Erythroblast (primary cell): Measurements from ENCODE around the gene ST7.
A peak's percentile ranks its signal among the peaks of the same experiment; 100 is the strongest.

Experiments
- DNase-seq, 2 experiments: peaks; one replicate each; lab custom pipeline; 2025; lab: John Stamatoyannopoulos, UW
- GATA1 ChIP-seq: IDR thresholded peaks from 2 replicates; pipeline ENCODE4 v1.6.1; 2011; ENCODE audit warnings: low read depth, mild to moderate bottlenecking, control low read depth, low read length, moderate library complexity
- POLR2A ChIP-seq: IDR thresholded peaks from 2 replicates; pipeline ENCODE4 v1.6.1; 2011; ENCODE audit warnings: mild to moderate bottlenecking, low read length

The ST7 gene

DNA sequence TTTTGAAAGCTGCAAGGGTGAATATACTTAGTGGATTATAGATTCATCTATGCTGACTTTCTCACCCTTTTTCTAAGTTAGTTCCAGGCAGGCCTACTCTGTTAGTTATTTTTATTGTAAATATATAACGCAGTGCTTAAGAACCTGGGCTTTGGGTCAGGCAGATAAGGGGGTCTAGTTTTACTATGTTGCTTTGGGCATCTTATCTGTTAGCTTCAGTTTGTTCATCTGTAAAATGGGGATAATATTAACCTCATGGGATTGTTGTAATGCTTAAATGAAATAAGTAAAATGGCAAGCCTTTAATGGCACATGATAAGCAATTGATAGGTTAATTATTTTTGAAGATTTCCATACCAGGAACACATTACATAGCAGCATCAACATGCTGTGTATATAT is 79.5 kb downstream of the ST7 start:
- TF ChIP-seq POLR2A = no peak
- TF ChIP-seq GATA1 = no peak
- DNase-seq = peak; percentile 16 to 43

DNA sequence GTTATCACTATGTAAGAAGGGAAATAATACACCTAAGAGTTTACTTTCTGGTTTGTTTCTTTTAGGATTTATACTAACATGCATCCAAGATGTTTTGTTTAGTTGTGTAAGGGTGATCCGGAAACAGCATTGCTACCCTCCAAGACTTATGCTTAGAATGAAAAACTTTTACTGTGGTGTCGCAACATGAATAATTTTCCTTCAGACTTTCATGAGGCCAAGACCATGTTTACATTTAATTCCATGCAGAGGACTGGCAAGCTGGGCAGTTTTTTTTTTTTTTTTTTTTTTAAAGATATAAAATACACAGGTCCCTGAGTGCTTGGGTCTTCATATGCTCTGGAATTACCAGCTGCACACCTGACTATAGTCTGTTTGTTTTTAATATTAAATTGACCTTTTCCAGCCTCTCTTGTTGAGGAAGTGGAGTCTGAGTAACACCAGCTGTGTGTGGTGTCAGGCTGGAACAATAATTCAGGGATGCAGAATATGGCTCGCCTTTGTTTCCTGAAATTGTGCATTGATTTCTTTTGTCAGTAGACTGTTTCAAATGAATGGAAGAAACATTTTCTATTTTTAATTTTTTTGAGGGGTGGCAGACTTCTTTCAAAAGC is 81.7 kb downstream of the ST7 start:
- no peak for DNase-seq
- TF ChIP-seq POLR2A = no peak

DNA sequence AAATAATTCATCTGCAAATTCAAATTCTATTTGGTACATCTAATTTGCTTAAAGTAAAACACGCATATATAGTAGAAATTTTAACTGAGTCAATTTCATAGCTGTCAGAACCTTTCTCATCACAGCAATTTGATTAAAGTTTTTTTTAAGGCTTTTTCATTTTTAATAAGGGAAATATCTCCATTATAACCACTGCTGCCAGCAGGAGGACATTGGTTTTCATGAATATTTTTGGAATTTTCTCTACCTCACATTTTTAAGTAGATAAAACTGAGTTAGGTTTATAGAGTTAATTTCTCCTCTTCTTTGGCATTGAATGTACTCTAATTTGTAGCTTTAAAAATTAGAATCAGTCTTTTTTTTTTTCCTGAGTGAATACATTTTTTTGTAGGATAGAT is 82.2 kb downstream of the ST7 start:
- no peak for DNase-seq
- TF ChIP-seq GATA1 = no peak
- TF ChIP-seq POLR2A = no peak

DNA sequence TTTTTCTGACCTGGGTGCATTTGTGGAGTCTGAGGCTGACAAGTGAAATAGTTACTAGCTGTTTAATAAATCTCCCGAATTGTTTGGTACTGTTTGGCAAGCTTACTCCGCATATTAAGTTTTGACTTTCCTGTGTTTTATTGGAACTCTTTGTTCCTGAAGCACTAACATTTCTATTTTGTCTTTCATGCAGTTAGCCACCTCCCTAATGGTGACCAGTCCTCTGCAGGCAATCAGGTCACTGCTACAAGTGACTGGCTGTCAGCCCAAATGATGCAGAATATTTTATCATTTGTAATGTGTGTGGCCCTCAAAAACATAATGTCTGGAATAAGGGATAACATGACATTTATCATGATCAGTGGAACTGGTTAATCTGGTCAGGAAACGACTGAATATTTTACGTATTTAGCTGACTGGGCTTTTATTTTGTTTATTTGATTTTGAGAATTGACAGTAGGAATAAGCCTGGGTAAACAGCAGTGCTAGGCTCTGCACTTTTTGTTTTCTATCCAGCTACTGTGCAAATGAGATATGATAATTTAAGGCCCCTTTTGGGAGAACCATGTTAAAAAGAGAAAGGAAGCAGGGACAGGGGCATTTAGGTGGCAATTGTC is 82.9 kb downstream of the ST7 start:
- no peak for TF ChIP-seq POLR2A
- no peak for TF ChIP-seq GATA1
- DNase-seq = peak; percentile 40 to 65

DNA sequence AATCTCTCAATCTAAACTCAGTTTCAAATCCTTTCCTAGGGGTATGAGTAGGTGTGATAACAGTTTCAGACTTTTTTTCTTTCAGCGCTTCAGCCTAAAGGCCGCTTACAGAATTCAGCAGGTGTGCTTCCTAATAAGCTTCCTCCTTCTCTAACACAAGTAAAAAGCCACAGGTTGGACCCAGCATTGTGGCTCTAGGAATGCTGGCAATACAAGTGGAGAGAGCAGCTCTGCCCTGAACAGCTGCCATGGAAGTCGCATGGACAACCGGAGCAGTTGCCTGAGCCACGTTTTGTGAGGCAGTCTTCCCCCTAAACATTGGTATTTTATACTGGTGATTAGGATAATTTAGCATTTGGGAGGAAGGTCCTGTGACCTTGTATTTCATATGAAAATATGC is 83.5 kb downstream of the ST7 start:
- TF ChIP-seq POLR2A (no peak), GATA1 (no peak)
- DNase-seq = no peak

DNA sequence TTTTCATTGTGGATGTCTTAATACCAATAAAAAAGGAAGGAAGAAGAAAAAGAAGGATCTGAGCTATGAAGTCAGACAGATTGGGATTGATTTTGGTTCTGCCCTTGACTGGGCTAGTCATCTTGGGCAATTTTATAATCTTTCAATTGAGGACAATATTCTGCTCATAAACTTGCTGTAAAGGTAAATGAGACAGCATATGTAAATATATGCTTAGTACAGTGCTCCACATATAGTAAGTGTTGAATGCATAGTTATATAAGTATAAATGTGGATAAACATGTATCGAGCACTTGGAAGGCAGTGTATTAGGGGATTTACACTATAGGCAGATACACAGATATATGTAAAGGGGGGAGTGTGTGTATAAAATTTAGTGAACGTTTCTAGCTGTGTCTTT is 85.1 kb downstream of the ST7 start:
- TF ChIP-seq POLR2A = no peak
- peak; percentile 2 for TF ChIP-seq GATA1
- DNase-seq = no peak

DNA sequence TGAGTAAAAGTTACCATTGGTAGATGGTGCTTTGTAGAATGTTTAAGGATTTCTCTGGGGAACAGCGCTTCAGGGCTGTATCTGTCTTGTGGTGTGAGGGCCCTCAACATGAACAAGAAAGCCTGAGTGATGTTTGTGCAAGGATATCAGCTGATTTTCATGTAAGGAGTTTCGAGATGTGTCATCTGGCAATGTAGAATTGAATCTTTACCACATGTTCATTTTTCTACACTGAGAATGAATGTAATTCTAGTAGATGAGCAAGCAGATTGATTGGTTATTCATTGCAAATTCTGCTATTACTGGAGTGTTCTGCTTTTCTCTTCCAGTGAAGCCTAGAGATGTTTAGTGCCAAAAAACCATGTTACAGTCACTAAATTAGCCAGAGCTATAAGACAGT is 87.7 kb downstream of the ST7 start:
- no peak for DNase-seq
- TF ChIP-seq GATA1 = no peak
- no peak for TF ChIP-seq POLR2A

DNA sequence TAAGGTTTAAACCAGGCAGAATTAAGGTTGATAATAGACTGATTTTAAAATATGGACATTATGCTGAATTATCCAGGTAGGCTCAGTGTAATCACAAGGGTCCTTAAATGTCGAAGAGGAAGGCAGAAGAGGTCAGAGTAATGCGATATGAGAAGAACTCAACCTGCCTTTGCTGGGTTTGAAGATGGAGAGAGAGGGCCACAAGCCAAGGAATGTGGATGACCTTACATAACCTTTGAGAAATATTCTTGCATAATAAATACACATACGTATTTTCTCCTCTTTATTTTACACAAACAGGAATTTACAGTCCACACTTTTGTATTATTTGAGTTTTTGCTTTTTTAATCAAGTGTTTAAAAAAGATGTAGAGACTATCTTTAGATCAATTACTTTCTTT is 88.5 kb downstream of the ST7 start:
- TF ChIP-seq GATA1 (no peak), POLR2A (no peak)
- peak in 1 of 2 experiments; percentile 9 for DNase-seq

DNA sequence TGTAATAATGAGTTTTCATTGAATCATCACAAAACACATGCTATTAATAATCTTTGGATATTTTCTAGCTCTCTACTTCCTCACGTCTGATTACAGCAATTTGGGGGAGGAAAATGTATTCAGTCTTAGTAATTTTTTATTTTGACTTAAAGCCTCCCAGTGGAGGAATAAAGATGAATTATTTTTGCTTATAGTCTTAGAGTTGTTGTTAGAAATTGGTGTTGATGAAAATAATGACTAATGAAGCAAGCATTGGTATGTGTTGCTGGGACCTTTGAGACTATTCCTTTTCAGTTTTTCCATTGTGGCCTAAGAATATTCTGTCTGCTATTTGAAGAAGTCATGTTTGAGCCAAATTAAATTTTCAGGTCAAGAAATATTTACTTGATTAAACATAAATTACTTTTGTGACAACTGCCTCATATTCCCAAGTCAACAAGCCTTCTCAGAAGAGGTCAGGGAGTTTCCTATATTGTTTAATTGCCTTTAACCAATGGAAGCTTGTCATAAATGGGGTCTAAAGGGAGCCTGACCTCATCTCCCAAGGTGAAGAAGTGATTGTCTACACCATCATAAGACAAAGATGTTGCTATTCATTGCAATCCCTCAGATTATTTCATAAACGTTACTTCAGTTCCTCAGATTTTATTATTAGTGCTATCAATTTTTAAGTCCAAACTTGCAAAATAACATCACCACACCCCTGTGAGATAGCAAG is 90.0 kb downstream of the ST7 start:
- DNase-seq = no peak
- TF ChIP-seq POLR2A (no peak), GATA1 (no peak)

DNA sequence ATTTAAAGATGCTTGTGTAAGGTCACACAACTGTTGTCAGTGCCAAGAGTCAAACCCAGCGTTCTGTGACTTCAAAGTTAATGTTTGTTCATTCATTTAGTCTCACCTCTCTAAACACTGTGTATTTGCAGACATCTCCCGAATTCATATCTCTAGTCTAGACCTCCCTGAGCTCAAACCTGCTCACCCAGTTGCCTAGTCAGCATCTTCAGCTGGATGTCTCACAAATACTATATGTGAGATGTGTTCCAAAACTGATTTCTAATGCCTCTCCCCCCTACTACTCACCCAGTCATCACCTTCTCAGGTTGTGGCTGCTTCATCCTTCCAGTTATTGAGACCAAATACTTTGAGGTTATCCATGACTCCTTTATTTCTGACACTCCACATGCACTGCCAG is 91.4 kb downstream of the ST7 start:
- TF ChIP-seq POLR2A (no peak), GATA1 (no peak)
- no peak for DNase-seq

DNA sequence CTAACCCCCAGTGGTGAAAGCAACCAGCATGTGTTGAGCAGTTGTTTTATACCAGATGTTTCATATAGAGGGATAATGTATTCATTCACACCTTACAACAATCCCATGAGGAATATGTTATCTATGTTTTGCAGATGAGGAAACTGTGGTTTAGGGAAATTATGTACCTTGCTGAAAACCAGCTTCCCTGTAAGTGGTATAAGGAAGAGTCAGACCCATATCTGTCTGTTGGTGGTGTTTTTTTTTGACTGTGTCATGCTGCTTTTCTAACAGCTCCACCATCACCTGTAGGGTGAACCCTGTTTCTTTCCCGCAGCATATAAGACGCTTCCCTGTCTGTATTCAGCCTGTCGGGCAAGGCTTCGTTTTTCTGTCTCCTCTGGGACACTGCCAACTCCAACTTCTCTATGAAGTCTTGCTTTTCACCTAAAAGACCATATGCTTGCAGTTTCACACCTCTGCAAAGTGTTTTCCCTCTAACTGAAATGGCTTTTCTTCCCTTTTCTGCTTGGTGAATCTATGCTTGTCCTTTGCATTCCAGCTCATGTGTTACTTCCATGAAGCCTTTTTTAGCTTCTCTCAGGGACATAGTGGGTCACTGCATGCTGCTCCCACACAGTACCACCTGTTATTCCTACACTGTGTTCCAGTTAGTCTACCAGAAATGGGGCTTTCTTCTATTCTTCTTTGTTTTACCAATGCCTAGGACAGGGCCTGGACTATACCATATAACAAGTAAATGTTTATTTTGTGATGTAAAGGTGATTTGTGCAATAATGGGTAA is 92.8 kb downstream of the ST7 start:
- TF ChIP-seq POLR2A (no peak), GATA1 (no peak)
- DNase-seq = peak in 1 of 2 experiments; percentile 10

DNA sequence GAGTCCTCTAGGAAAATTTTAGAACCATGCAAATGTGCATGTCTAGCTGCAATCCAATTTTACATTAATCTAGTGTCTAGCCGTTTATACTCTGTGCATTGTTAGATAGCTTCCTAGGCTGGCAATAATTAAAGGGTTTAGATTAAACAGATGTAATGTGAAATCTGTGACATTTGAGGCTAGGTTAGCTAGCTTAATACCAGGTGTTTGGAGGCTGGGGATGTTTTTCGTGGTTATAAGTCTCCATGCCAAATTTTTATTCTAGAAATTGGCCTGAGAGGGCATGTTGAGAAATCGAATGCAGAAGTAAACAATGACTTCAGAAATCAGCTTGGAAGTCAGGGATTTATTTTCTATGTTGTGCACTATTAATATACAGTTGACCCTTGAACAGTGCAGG is 94.2 kb downstream of the ST7 start:
- DNase-seq = no peak
- TF ChIP-seq GATA1 (no peak), POLR2A (no peak)

DNA sequence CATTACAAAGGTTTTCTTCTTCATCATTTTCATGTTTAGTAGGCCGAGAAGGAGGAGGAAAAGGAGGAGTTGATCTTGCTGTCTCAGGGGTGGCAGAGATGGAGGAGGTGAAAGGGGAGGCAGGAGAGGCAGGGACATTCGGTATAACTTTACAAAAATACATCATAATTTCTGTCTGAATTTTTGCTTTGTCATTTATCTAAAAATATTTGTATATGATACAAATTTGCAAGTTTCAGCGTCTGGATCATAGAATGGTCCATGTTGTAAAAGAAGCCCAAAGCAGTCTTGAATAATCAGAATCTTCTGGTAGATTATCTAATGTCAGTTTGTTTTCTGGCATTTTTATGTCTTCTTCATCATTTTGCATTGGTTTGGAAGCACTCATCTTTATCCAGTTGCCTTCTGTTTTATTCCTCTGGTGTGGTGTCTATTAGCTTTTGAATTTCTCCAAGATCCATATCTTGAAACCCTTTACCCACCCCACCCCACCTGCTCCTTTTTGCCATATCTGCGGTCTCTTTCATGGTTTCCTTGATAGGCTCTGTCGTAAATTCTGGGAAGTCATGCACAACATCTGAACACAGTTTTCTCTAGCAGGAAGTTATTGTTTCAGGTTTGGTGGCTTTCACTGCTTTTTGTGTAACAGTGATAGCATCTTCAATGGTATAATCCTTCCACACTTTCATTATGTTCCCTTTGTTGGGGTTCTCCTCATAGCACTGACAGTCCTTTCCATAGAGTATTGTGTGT is 95.0 kb downstream of the ST7 start:
- DNase-seq = peak; percentile 30 to 43
- TF ChIP-seq POLR2A (no peak), GATA1 (no peak)

DNA sequence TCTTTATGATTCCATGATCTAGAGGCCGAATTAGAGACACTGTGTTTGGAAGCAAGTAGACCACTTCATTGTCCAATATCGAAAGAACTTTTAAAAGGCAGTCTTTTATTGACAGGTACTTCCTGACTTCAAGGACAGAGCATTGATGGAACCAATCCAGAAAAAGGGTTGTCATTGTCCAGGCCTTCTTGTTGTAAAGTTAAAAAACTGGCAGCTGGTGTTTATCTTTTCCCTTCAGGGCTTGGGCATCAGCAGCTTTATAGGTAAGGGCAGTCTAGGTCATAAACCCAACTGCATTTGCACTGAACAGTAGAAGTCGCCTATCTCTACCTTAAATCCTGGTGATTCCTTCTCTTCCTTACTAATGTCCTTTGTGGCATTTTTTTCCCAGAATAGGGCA is 95.6 kb downstream of the ST7 start:
- TF ChIP-seq POLR2A = no peak
- TF ChIP-seq GATA1 = no peak
- DNase-seq = peak; percentile 30 to 49
